GM21360 (cell line): ENCODE results near the gene LMNTD2.

Experiments used
- ATAC-seq: cut with Tn5 transposase; IDR thresholded peaks from one replicate; pipeline ENCODE4 v1.9.1; 2021; ENCODE audit warnings: mild to moderate bottlenecking, moderate library complexity; ENCODE audit not compliant: unreplicated experiment

LMNTD2 gene, protein sequence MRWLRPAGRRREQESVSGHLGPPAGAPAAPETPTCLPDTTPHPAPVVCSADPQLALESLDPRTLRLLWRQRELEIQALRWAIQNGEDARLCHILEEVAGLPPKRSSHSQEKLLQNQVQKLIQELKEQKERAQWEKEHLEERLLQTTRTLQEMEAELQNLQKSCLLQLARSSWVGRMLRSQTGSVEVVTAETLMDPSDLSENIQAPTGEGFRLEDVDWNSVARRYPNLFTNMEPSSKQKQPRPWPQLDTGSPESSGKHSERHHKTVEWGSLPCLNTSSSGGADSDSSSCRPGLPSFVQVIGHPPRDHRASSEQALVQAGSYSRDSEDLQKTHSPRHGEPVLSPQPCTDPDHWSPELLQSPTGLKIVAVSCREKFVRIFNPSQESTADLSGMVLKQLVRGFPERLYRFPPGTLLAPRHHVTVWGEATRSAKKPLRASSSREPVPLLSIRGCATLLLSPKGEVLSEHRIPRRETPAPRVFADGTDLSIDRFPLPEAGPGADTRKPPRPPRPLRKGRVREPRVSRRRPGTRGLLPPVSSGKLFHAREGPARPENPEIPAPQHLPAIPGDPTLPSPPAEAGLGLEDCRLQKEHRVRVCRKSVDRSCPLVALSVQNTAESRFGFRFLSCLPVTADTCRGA

DNA sequence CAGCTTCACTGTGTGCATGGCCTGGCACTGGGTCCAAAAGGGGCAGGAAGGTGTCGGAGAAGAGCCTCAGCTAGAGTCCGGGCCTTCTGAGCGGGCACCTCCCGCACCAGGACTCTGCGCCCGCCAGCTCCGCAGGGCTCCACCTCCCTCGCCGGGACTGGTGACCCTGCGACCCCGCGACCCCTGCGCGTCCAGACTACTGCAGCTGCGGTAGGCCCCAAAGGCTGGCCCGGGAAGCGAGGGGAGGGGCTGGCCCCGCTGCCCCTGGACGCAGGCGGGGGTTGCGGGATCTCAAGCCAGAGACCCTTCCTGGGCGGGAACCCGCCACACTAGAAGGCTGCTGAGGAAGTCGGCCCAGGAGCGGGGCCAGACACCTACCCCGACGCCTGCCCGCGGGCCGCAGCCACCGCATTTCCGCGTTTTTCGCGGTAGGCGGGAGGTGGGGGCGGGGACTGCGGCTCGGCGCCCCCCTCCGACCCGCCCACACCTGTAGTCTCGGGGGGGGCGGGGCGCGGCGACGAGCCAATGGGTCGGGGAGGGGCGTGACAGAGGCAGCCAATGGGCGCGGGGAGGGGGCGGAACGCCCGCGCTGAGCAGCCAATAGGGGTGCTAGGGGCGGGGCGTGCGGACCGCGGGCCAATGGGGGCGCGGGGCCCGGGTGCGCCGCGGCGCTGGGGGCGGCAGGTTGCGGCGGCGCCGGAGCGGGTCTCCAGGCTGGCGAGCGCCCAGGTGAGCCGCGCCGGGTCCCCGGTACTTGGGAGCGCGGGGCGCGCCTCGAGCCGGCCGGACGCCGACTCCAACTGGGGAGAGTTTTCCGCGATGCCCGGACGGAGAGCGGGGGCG is at the start of gene LMNTD2, which contains the start of gene RASSF7:
LMNTD2 (minus strand) TSS at position 434 of the 843 bp plus-strand sequence; CDS start at position 412, 22 bp downstream.
RASSF7 (plus strand) TSS at position 666 of the 843 bp plus-strand sequence. CDS start 799 bp downstream, outside the sequence.
- peak; percentile 70 for ATAC-seq

DNA sequence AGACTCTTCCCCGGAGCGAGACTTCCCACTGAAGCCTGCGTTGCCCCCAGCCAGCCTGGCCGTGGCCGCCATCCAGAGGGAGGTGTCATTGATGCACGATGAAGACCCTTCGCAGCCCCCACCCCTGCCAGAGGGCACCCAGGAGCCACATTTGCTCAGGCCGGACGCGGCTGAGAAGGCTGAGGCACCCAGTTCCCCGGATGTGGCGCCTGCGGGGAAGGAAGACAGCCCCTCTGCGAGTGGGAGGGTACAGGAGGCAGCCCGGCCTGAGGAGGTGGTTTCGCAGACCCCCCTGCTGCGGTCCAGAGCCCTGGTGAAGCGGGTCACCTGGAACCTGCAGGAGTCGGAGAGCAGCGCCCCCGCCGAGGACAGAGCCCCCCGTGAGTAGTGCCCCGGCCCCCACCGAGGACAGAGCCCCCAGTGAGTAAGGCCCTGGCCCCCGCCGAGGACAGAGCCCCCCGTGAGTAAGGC is 48.8 kb upstream of the LMNTD2 start:
- no peak for ATAC-seq

DNA sequence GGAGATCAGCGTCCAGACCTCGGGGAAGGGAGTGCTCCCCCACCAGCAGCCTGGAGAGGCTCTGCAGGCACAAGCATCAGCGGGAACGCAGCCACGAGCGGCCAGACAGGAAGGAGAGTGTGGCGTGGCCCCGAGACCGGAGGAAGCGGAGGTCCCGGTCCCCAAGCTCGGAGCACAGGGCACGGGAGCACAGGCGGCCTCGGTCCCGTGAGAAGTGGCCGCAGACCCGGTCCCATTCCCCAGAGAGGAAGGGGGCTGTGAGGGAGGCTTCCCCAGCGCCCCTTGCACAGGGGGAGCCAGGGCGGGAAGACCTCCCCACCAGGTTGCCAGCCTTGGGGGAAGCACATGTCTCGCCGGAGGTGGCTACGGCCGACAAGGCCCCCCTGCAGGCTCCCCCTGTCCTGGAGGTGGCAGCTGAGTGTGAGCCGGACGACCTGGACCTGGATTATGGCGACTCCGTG is 48.3 kb upstream of the LMNTD2 start:
- no peak for ATAC-seq

DNA sequence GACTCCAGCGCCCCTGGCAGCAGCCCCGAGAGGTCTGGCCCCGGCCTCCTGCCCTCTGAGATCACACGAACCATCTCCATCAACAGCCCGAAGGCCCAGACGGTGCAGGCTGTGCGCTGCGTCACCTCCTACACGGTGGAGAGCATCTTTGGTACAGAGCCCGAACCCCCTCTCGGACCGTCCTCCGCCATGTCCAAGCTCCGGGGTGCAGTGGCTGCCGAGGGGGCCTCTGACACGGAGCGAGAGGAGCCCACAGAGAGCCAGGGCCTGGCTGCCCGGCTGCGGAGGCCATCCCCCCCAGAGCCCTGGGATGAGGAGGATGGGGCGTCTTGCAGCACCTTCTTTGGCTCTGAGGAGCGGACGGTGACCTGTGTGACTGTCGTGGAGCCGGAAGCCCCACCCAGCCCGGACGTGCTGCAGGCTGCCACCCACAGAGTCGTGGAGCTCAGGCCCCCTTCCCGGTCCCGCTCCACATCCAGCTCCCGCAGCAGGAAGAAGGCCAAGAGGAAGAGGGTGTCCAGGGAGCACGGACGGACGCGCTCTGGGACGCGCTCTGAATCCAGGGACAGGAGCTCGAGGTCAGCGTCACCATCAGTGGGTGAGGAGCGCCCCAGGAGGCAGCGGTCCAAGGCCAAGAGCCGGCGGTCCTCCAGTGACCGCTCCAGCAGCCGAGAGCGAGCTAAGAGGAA is 47.6 kb upstream of the LMNTD2 start:
- no peak for ATAC-seq

DNA sequence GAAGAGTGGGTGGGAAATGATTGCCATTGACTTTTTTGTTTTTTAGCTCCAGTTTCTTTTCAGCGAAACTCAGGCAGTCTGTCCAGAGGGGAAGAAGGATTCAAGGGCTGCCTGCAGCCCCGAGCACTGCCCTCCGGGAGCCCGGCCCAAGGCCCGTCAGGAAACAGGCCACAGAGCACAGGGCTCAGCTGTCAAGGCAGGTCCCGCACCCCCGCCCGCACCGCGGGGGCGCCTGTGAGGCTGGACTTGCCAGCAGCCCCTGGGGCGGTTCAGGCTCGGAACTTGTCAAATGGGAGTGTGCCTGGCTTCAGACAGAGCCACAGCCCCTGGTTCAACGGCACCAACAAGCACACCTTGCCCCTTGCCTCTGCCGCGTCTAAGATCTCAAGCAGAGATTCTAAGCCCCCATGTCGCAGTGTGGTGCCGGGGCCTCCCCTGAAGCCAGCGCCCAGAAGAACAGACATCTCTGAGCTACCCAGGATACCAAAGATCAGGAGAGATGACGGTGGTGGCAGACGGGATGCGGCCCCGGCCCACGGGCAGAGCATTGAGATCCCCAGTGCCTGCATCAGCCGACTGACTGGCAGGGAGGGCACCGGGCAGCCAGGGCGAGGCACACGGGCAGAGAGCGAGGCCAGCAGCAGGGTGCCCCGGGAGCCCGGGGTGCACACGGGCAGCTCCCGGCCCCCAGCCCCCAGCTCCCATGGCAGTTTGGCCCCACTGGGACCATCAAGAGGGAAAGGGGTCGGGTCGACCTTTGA is 46.7 kb upstream of the LMNTD2 start:
- ATAC-seq, result no peak

DNA sequence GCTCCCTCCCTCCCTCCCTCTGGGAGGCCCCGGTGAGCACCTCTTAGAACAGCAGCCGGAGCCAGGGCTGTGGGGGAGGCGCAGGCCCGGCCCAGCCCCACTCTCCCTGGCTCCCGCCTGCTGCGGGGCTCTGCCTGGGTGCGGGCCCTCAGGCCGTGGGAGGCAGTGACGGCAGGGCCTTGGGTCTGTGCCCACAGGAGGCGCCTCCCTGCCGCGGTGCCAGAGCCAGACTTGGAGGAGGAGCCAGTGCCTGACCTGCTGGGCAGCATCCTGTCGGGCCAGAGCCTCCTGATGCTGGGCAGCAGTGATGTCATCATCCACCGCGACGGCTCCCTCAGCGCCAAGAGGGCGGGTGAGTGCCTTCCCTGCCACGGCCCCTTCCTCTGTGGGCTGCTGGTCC is 45.7 kb upstream of the LMNTD2 start:
- ATAC-seq, result no peak

DNA sequence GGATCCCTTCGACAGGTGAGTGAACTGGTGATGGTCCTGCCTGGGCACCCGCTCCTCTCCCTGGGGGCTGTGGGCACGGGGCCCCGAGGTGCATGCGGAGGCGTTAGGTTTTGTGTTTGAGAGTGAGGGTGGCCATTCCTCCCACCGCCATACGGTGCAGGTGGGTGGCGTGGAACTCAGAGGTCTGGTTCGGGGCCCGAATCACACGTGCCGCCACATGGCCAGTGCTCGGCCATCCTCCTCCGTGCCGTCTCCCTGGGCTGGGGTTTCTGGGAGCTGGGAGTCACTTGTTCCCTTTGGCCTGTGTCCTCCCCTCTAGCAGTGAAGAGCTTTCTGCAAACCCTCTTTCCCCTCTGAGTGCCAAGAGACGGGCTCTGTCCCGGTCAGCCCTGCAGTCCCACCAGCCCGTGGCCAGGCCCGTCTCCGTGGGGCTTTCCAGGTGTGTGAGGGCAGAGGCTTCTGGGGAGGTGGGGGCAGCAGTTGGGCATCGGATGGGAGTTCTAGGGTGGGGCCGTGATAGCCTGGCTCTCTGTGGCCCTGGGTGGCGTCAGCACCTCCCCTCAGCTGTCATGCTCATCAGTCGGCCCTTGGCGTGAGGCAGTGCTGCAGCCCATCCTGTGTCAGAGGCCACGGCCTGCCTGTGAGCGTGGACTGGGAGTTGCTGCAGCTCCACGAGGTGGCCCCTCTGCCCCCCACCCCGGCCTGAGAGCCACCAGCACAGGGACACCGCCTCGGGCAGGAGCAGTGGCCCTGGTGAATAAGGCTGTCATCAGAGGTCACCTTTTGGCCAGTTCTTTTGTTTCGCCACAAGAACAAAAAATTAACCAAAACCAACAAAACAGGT is 45.0 kb upstream of the LMNTD2 start:
- ATAC-seq, result no peak

DNA sequence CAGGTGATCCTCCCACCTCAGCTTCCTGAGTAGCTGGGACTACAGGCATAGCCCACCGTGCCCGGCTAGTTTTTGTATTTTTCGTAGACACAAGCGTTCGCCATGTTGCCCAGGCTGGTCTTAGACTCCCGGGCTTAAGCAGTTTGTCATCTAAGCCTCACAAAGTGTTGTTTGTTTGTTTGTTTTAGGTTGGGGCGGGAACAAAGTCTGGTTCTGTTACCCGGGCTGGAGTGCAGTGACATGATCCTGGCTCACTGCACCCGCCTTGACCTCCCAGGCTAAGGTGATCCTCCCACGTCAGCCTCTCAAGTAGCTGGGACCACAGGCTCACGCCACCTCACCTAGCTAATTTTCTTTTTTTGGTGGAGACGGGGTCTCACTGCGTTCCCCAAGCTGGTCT is 42.6 kb upstream of the LMNTD2 start:
- no peak for ATAC-seq

DNA sequence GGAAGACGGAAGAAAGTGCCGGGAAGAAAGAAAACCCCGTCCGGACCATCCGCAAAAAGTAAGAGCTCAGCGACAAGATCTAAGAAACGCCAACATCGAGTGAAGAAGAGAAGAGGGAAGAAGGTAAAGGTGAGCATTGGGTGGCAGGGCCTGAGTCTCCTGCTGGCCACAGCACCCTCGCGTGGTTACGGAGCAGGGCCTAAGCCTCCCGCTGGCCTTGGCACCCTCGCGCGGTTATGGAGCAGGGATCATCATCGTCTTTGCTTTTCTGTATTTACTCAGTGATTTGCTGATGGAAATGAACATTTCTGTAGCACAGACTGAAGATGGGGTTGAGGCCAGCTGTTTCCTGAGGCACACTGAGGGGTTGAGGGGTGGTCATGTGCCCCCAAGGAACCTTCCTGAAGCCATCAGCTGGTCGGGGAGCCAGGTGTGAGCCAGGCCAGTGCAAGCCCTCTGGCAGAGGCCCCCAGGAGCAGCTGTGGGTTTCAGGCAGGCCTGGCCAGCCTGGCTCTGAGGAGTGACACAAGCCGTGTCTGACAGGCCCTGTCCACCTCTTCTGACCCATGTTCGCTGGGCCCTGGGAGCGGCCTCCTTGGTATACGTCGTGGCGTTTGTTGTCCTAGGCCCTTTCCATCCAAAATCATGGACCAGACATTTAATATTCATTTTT is 41.2 kb upstream of the LMNTD2 start:
- no peak for ATAC-seq

DNA sequence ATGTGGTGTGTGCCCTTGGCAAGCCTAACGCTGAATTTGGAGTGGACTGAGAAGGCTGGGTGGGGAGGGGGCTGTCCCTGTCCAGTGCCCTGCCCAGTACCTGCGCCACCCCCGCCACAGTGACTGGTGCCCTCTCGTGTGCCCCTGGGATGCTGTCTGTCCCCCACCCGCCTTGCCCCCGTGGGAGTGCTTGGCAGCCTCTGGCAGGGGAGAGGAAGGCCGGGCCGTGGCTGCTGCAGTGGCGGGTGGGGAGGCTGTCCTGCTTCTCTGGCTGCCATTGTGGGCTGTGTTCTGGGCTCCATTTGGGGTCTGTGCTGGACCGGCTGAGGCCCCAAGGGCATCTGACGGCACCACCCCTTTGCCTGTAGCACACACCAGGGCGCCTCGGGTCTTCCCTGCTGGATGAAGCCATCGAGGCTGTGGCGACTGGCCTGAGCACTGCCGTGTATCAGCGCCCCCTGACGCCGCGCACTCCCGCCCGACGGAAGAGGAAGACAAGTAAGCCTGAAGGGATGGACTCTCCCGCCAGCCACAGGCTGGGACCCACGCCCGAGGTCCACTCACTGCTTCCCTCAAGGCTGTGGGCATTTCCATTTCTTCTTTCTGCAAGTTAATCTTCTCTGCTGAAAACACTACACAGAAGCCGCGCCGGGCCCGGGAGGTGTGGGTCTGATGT is 37.6 kb upstream of the LMNTD2 start:
- ATAC-seq, result no peak

DNA sequence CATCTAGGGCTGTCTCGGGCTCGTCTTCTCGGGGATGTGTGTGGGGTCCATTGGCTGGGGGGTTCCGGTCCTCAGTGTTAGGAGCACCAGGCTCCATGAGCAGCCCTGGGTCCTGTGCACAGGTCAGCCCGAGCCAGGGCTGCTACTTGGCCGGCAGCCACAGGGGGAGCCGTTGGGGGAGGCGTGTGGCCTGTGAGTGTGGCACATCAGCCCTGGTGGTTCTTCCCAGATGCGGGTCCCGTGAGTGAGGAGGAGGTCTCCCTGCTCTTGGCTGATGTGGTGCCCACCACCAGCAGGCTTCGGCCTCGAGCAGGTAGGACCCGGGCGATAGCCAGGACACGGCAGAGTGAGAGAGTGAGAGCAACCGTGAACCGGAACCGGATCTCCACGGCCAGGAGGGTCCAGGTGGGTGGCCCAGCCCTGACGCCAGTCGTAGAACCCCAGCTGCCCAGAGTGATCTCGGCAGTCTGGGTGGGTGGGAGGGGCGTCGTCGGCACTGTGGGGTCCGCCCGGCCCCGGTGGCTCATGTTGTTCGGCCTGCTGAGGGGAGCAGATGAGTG is 36.7 kb upstream of the LMNTD2 start:
- no peak for ATAC-seq

DNA sequence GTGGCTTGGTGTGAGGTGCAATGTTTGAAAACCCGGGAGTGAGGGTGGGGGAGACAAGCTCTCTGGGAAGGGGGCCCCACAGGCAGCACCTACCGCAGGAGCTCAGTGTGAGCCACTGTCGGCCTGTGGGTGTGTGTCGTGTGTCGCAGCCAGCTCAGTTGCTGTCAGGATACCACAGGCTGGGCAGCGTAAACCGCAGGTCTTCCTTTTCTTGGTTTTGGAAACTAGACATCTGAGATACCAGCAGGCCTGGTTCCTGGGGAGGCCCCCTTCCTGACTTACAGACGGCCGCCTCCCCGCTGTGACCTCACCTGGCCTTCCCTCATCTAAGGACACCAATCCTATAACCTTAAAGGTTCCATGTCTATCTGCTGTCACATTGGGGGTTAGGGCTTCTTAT is 35.8 kb upstream of the LMNTD2 start:
- ATAC-seq, result no peak

DNA sequence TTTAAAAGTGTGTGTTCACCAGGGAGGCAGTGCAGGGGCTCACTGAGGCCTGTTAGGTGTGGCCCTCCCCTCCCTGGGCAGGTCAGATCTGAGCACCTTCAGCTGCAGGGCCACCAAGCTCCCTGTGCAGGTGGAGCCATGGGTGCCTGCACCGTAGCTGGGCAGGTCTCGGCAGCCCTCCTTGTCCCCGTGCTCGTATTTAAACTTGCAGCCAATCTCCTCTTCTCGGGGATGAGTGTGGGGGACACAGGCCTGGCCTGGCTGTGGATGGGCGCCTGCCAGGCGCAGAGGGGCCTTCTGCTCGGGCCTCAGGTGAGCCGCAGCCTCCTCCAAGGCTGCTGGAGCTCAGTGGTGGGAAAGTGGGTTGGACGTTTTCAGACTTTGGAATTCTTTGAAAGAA is 34.9 kb upstream of the LMNTD2 start:
- no peak for ATAC-seq

DNA sequence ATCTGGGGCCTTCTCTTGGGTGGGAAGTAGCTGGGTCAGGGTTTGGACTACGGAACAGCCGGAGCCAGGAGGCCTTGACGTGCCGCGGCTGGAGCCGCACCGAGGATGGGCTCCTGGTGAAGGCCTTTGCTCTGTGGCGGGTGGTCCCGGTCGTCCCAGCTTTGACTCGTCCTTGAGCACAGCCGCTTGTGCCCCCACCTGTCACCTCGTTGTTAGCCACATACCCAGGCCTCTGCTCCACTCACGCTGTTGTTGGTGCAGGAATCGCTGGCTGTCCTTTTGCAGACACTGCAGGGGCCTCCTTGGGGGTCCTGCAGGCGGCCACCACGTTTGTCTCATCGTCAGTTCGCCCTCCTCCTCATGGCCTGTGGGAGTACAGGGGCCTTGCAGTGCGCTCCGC is 32.8 kb upstream of the LMNTD2 start:
- ATAC-seq, result no peak

DNA sequence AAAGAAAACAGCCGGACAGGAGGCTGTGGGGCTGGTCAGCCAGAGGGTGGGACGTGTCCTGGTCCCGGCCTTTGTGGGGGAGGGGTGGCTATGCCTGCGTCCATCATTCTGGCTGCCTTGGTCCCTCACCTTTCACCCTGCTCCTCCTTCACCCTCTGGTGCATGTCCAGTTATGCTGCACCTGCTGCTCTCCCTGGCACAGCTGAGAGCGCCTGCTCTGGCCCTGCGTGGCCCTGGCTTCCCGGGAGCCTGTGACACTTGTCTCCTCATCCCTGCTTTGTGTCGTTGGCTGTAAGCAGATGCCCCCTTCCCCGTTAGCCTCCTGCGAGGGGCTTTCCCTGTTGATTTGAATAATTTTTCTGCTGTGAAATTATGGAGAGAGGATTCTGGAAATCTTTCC is 32.4 kb upstream of the LMNTD2 start:
- no peak for ATAC-seq

DNA sequence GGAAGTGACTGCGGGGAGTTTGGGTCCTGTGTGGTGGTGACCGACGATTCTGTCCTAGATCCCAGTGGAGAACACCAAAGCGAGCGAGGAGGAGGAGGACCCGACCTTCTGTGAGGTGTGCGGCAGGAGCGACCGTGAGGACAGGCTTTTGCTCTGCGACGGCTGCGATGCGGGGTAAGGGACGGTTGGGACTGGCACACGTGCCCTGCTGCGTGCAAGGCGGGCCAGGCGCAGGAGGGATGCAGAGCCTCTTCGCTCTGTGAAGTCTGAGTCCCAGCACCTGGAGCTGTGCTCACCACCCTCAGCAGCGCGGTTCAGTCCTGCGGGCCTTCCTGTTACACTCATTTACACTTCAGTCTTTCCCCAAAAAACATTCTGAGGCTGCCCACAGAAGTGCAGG is 32.0 kb upstream of the LMNTD2 start:
- ATAC-seq, result no peak

DNA sequence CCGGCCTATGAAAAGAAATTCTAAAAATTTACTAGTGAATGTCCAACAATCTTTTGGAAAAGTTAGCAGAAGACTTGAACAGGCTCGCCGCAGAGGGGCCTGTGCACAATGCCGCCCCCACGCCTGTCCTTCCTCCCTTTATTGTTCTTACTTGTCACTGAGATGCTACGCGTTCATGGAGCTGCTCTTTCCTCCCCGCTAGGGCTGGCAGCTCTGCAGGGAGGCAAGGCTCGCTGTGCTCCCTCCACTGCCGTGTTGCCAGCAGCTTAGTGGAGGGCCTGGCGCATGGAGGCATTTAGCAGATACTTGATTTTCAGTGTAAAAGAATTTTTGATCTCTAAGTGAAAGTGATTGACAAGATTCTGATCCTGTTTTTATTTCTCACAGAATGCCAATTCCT is 30.5 kb upstream of the LMNTD2 start:
- ATAC-seq, result no peak

DNA sequence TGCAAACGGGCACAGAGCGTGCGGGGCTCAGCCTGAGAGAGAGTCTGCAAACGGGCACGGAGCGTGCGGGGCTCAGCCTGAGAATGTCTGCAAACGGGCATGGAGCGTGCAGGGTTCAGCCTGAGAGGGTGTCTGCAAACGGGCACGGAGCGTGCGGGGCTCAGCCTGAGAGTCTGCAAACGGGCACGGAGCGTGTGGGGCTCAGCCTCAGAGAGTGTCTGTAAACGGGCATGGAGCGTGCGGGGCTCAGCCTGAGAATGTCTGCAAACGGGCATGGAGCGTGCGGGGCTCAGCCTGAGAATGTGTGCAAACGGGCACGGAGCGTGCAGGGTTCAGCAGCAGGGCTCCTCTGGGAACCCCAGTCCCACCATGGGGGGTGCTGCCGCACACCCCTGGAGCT is 29.3 kb upstream of the LMNTD2 start:
- ATAC-seq, result no peak
